ENCODE measurements around the gene CELSR3.

The CELSR3 gene

GRCh38 chr3:48661501-48662144 is 1.1 kb downstream of the CELSR3 start:
- DNase-seq (ENCODE audit: low spot score): peak; percentile 89

- DNase-seq (ENCODE audit: low spot score): no peak
Measured at GRCh38 chr3:48660800-48661400, 1.8 kb downstream of the CELSR3 start.

GRCh38 chr3:48656841-48657281 is 5.8 kb downstream of the CELSR3 start:
- DNase-seq (ENCODE audit: low spot score): no peak

- peak; percentile 81 for DNase-seq (ENCODE audit: low spot score)
Measured at GRCh38 chr3:48656061-48656840, 6.4 kb downstream of the CELSR3 start.

- no peak for DNase-seq (ENCODE audit: low spot score)
Measured at GRCh38 chr3:48655606-48656005, 7.1 kb downstream of the CELSR3 start.

GRCh38 chr3:48655063-48655462 is 7.6 kb downstream of the CELSR3 start:
- DNase-seq (ENCODE audit: low spot score): no peak

GRCh38 chr3:48652923-48653715 is 9.6 kb downstream of the CELSR3 start:
- no peak for DNase-seq (ENCODE audit: low spot score)

GRCh38 chr3:48651771-48652170 is 10.9 kb downstream of the CELSR3 start:
- no peak for DNase-seq (ENCODE audit: low spot score)

- no peak for DNase-seq (ENCODE audit: low spot score)
Measured at GRCh38 chr3:48650723-48651122, 12.0 kb downstream of the CELSR3 start.

GRCh38 chr3:48648188-48648850 is 14.4 kb downstream of the CELSR3 start:
- DNase-seq (ENCODE audit: low spot score): no peak

- no peak for DNase-seq (ENCODE audit: low spot score)
Measured at GRCh38 chr3:48647714-48648113, 15.0 kb downstream of the CELSR3 start.

GRCh38 chr3:48644898-48645760 is 17.6 kb downstream of the CELSR3 start:
- no peak for DNase-seq (ENCODE audit: low spot score)

GRCh38 chr3:48642605-48643004 is 20.1 kb downstream of the CELSR3 start:
- DNase-seq (ENCODE audit: low spot score): no peak

- no peak for DNase-seq (ENCODE audit: low spot score)
Measured at GRCh38 chr3:48641396-48641795, 21.3 kb downstream of the CELSR3 start.

- no peak for DNase-seq (ENCODE audit: low spot score)
Measured at GRCh38 chr3:48639944-48640606, 22.6 kb downstream of the CELSR3 start.

- no peak for DNase-seq (ENCODE audit: low spot score)
Measured at GRCh38 chr3:48637305-48637704, 25.4 kb downstream of the CELSR3 start.

GRCh38 chr3:48636149-48636655 is 26.5 kb downstream of the CELSR3 start:
- DNase-seq (ENCODE audit: low spot score): no peak

GRCh38 chr3:48635222-48636021 is 27.3 kb downstream of the CELSR3 start, which contains the start of gene SLC26A6:
Gene SLC26A6 (minus strand): TSS chr3:48635461. CDS start chr3:48635393, 68 bp downstream.
- DNase-seq (ENCODE audit: low spot score): peak; percentile 98

- no peak for DNase-seq (ENCODE audit: low spot score)
Measured at GRCh38 chr3:48634661-48635221, 27.9 kb downstream of the CELSR3 start.

Measured in left forelimb (tissue), 1 donor.